HG03575 (cell line): Measurements from ENCODE around the gene PAMR1.

Experiments
- ATAC-seq: cut with Tn5 transposase; IDR thresholded peaks from one replicate; pipeline ENCODE4 v1.9.1; 2021; ENCODE audit not compliant: unreplicated experiment, insufficient number of reproducible peaks, low FRiP score; ENCODE audit errors: extremely low read depth

The PAMR1 gene

DNA sequence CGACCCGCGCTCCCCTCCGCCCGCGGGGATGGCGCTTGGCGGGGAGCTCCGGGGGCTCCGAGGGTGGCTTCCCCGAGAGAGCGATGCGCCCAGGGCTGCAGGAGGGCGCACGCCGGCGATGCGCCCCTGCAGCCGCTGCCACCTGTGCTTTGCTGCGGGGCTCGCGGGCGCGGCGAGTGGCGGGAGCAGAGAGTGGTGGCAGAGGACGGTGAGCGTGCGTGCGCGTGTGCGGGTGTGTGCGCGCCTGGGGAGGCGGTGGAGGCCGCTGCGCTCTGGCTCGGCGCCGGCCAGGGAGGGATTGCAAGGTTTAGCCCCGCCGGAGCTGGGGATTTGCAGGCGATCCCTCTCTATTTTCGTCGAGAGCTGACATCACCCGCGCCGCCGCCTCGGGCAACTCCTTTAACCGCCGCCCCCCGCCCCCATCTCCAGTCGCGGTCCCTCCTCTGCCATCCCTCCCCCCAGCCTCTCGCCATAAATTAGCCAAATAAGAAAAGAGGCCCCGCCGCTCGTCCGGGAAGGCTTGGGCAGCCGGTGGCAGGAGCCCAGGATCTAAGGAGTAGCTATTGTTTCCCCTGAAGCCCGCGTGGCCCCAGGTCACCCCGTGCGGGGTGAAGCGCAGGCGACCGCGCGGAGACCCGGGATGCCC is 106.1 kb downstream of the PAMR1 start, which contains the start of gene SLC1A2:
TSS of gene SLC1A2 (minus strand) at position 375 of the 646 bp plus-strand sequence. CDS start 592 bp downstream, outside the sequence.
- ATAC-seq = no peak

DNA sequence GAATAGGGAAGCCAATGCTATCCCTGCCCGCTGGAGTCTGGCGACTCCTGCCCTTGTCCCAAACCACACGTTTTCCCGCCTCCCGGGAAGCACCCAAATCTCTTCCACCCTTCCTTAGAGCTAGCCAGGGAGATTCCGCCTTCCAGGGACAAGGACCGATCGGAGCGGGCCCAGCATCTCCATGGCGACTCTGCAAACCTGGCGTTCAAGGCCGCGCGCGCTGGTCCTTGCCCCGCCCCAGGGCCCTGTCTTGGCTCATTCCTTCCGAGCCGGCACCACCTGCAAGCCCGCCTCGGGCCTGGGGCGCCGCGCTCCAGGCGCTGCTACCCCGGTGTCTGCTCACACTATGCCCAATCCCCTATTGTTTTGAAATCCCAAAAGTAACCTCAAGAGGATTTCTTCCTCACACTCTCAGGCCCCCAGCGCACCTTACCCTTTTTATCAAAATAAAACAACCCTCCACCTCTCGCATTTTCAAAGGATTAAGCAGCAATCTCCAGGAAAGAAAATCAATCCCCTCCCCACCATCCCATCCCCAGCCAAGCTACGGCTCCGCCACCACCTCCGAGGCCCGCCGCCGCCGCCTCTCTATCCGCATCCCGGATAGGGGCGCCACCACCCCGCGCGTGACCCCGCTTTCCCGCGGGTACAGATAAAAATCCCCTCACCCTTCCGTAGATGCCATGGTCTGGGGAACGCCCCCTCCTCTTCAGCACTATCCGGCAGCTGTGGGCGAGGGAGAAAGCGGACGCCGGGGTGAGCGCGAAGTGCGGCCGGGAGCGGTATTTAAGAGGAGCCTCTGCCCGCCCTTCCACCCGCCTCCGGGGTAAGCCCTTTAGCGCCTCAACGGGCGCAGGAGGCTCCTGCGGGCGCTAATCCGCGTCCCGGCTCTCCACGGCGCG is 106.9 kb downstream of the PAMR1 start:
- ATAC-seq = no peak

DNA sequence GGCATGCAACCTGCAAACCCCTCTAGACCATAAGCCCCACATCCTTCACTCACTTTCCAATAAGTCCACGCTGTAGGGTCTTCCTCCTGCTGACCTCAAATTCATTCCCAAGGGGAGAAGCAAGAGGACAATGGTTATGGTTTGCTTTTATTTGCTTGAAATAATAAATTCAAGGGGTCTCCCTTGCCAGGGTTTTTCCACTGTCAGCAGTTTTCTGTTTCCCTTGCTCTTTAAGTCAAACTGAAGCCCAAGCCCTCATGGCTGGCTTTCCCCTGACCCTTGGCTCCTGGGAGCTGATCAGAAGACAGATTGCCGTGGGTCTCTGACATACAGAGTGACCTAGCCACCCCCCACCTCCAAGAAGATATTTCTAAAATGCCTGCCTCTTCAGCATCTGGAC is 109.9 kb downstream of the PAMR1 start:
- ATAC-seq = no peak

DNA sequence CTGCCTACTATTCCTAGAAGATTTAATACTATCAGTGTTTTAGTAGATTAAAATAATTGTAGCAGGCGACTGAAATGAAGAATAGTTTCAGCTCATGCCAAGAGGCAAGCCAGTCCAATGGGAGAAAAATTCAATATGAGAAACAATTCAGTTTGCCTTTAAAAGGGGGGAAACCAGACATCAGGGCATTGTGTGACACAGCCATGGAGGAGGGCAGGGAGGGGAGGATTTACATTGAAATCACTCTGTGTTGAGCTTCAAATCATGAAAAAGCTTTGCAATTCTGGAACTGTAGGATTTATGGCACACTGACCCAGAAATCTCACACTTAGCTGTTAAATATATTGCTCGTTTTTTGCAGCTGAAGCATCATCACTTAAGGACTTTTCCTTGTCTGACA is 110.6 kb downstream of the PAMR1 start:
- no peak for ATAC-seq

DNA sequence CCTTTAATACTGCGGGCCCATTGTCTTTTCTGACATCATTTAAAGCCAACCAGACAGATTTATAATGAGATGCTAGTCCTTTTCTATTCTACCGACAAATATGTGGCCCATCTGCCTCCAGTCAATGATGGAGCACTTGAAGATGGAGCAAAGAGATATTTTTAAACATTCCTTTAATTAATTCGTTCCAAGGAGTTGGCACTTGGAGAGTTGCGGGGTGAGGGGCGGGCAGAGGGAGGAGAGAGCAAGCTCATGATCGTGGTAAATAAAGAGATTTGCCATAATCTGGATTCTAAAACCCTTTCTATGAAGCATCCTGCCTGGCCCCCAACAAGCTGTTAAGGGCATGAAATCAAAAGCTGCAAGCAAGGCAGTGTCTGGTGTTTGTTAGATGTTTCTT is 111.1 kb downstream of the PAMR1 start:
- ATAC-seq = no peak

DNA sequence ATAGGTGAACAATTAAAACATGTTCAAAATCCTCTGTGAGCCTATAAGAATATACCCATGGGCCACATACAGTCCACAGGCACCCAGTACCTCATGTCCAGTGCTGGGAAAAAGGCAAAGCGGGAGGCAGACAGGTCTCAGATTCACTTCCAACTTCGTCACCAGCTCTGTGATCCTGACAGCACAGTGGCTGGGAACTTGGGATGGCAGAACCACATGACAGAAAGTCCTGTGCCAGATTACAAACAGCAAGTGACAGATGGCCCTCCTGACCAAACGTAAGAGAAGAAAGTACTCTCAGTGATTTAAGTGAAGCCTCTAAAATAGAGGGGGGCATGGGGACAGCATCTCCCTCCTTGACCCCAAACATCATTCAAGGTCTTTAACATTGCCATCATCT is 111.8 kb downstream of the PAMR1 start:
- ATAC-seq = no peak

DNA sequence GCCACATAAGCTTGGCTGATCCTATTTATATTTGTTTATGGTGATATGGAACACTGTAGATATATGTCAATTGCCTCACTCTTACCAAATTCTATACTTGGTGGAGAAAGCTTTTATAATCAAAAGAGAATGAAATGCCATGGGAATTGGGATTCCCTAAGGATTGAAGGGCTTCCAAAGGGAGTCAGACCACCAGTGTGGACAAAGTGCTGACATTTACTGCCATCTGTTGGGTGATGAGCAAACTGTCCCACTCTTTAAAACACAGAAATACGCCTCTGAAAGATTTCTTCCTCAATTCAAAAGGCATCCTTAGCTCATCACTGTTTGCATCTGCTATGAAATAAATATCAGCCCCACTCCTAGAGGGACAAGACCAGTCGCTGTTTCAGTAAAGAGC is 113.1 kb downstream of the PAMR1 start:
- no peak for ATAC-seq

DNA sequence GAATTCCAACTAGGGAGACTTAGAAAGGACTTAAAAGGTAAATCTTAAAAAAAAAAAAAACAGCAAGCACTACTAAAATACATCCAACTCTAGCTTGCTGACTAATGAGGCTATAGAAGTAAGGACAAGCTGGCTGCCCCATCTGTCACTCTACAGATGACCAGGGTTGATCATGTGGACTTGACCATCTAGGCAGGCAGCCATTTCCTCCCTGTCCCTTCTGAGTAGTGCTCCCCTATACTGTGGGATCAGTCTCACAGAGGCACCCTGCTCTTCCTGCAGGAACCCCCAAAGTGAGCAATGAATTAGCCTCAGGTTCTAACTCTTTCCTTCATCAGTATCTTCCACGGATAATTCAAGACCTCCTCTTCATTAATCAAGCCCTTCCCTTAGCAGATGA is 118.4 kb downstream of the PAMR1 start:
- ATAC-seq = no peak

DNA sequence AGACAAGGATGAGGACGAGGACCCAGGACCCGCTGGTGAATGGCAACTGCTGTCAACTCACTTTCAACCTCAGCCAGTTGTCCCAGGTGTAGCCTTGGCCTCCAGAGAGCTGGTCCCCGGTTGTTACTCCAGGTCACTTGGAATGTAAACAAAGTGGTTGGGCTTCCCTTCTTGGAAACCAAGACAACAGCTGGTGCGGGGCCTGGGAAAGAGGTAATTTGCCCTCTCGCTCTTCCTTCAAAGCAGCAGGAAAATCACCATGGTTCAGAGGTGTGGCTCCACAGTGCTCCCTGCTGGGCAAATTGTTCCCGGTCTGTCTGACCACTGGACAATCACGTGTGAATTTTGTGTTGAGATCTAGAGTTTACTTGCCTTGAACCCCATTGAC is 121.0 kb downstream of the PAMR1 start:
- no peak for ATAC-seq

DNA sequence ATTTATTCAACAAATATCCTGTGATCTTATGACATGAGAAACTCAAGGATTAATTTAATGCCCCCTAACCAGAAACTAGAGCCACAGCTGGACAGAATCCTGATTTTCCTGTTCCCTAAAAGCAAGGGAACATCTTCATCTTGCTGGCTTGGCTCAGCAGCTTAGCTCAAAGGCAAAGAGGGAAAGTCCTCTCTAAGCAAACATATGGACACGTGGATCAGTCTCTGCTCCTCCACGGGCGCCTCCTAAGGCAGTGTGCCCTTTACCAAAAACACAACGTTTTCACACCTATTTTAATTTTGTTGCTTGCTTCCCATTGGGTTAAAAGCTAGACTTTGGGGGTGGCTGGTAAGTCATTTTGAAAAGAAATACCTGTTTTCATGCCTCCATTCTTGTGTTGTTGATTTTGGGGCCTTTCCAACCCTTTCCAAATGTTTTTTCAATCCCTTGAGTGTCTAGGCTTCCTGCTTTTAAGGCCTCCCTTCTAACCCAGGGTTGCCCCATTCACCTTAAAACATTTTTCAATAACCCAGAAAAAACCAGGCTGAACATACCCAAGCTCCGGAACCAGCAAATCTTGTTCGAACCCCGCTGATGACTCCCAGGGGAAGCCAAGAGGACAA is 121.5 kb downstream of the PAMR1 start:
- no peak for ATAC-seq

DNA sequence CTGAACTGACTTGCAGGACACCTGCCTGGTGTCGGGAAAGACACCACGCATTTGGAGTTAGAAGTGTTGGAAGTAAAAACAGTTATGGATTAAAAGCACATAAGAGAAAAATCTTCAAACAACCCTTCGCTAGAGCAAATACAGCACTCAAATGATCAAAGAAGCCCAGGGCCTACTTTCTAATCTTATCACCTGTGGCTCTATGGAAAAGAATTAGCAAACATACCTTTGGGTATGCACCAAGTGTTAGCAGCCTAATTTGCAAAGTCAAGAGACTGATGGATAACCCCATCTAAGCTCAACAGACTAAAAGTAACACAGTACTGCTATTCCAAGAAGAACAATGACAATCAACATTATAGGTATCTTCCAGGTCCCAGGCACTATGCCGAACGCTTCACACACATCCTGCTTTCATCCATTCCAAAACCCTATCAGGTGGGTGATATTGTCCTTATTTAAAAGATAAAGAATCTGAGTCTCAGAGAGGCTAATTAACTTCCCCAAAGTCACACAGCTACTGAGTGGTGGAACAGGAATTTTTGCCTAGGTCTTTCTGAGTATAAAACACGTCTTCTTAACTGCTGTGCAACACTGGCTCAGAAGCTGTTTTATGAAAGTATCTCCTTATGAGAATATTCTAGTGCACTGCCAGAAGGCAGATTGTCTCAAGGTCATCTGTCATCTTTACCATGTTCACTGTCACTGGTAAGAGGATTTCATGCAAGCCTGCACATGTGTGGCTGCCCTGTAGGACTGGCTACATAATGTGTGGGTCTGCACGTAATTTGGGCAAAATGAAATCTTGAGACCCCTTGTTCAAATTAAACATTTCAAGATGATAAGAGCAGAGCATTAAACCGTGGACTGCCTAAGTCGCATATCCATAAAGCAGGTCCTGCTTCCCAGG is 122.4 kb downstream of the PAMR1 start:
- ATAC-seq = no peak

DNA sequence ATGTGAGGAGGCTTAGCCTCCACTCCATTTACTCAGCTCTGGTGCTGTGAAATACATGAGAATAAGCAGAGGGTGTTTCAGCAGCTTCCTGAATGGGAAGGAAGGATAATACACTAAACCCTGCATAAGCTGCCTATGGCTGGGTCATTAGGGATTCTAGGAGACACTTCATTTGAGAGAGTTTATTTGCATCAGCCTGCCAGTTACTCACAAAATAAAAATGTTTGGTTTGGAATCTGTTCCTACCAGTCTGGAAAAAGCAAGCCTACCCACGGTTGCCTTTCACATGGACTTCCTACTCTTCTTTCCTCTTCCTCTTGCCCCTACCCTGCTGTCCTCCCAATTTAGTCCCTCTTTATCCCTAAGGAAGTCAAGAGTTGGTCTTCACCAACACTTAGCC is 126.5 kb downstream of the PAMR1 start:
- no peak for ATAC-seq

DNA sequence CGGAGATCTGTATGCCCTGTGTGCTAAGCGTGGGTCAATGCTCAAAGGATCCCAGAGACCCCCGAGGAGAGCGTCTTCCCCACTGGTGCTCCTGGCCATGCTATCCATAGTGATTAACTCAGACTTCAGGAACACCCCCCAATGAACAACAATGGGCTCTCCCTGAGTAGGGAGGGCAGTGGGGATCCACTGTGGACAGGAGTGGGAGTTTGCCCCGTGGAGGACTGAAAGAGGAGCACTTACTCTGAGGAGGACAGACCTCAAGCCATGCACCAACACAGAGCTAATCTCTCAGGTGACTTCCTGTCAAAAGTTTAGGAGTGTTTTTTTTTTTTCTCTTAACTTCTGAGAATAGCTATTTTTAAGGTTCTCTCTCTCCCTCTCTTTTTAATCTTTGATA is 130.5 kb downstream of the PAMR1 start:
- ATAC-seq = no peak

DNA sequence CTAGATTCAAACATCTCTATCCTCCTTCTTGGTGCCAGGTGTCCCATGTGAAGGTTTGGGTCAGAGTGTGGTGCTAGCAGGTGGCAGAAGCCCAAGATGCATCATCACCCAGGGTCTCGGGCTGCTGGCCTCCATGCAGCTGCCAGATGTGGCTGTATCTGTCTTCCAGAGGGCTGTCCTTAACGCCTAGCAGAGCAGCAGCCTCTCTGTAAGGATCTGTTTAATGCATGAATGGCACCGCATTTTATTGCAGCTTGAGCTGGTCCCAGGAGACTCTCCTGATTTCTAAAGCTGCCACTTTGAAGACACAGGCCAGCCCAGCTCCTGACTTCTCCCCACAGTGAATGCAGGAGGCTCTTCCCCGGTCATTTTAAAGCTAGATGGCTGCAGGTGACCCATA is 132.3 kb downstream of the PAMR1 start:
- no peak for ATAC-seq

DNA sequence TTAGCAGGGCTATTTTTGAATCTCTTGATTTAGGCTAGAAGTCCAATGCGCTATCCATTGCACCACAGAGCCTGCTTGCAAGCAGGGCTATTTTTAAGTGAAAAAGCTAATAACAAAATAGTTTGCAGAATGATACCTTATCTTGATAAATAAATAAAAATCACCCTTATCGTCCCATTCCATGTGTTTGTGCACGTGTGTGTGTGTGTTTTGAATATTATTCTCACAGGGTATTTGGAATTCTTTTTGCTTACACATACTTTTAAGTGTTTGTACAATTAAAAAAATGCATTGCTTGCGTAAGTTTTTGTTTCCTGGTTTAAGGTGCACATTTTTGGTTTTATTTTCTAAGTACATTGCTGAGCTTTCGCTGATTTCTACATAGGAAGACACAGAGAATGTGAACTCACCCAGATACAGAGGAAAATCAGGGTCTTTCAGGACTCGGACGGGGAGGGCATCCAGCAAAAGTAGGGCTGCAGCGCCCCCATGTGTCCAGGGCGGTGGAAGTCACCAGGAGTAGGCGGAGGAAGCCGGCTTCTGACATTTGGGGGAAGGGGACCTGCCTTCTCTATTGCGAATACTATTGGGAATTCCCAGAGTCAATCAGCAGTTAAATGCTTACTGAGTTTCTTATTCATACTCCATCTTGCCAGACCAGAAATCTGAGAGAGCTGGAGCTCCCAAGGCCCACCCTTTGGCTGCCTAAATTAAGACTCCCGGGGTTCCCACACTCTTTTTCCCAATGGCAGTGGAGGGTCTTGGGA is 133.3 kb downstream of the PAMR1 start:
- no peak for ATAC-seq

DNA sequence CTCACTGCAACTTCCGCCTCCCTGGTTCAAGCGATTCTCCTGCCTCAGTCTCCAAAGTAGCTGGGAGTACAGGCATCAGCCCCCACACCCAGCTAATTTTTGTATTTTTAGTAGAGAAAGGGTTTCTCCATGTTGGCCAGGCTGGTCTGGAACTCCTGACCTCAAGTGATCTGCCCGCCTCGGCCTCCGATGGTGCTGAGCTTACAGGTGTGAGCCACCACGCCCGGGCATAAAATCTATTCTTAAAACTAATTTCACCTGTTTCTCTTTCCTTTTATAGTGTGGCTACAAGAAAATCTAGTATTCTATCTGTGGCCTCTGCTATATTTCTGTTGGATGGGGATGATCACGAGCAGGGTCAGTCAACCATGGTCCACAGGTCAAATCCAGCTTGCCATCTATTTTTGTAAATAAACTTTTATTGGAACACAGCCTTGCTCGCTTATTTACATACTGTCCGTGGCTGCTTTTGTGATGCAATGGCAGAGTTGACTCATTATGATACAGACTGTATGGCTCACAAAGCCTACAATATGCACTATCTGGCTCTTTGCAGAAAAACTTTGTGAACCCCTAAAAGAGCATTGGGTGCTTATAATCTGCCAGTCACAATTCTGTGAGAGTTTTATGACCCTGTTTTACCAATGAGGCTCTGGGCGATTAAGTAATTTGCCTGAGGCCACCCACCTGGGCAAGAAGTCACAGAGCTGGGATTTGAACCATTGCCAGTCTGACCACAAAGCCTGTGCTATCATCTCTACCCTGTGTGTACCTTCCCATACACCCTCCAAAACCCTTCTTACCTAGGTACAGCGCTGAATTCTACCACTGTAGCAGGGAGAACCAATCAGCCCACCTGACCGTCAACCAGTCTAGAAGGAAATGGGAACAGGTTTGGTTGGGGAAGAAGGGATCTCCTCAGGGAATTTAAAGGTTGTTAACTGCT is 134.4 kb downstream of the PAMR1 start:
- ATAC-seq = peak; percentile 81

DNA sequence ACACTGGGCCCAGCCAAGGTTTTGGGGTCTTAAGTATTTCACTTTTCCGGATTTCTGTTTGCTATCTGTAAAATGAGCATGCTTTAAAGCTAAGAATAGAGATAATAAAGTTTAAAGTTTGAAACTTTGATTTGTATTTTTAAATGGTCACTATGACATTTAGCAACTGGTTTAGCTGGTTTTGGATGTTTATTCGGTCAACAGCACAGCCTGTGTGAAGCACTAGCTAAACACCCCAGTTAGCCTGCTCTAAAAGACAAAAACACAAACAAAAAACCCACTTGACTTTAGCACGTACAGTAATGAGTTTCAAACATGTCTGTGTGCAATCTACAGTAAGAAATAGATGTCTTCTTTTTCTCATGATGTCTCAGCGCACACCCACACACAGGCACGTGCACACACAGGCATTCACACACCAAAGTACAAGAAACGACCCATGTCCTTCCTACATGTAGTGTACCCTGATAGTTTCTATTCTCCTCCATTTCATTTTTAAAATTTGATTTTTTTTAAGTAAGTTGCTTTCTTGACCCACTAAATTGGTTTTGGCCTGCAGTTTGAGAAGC is 135.4 kb downstream of the PAMR1 start:
- no peak for ATAC-seq
